HepG2 (cell line): ENCODE measurements around the gene TMEM132D. TPM values are rescaled to one million over a fixed set of nuclear protein-coding genes. Genes with fewer than 3 reads are reported as not detected.

Experiments used
- ATAC-seq: fragments of 200-7000 bp; cut with Tn5 transposase; 3 replicates; pipeline ENCODE4 v1.9.1; 2020; ENCODE audit warnings: mild to moderate bottlenecking, moderate library complexity
- BruUV-seq: library from RNA; stranded (reverse); fragments of 400-500 nt; replicated peaks from 2 replicates; lab custom pipeline; 2021; lab: Mats Ljungman, UMichigan
- CTCF ChIA-PET: fragments of 300-600 bp; formaldehyde crosslinking; extraction: SDS; loops from one replicate; lab custom pipeline; 2021; ENCODE audit warnings: low total read pairs, inconsistent platforms, low intra/inter-chr PET ratio; lab: Yijun Ruan, JAX
- POLR2A ChIA-PET: fragments of 350-600 bp; sonication (Branson Sonifier 250); formaldehyde crosslinking; loops from one replicate; lab custom pipeline; 2020; ENCODE audit warnings: antibody characterized with exemption, inconsistent platforms; lab: Yijun Ruan, JAX
- DNase-seq: peaks from one replicate; pipeline ENCODE4 v3.0.0-alpha.2; 2015; ENCODE audit warnings: low spot score
- FAIRE-seq: peaks from 3 replicates; lab custom pipeline; 2011; peaks lifted over from hg19 to GRCh38; lab: Jason Lieb, UNC
- H2AFZ ChIP-seq: one replicate; pipeline ENCODE4 v1.6.1; 2011; ENCODE audit warnings: low read length, inconsistent platforms
- H3K27ac ChIP-seq: fragments of 300-600 bp; 3 replicates; pipeline ENCODE4 v1.8.0; 2011; ENCODE audit warnings: mixed run types, mild to moderate bottlenecking, mixed read lengths, low read length, inconsistent platforms; ENCODE audit not compliant: insufficient read depth; ENCODE audit errors: extremely low read length
- H3K27me3 ChIP-seq, 2 experiments: fragments of 200-600 bp in 1 of 2; 2 replicates in 1 of 2; 3 replicates in 1 of 2; pipeline versions ENCODE4 v1.6.0 to v1.8.0; 2011; ENCODE audit warnings: low read length in 2 of 2, mild to moderate bottlenecking in 2 of 2, moderate library complexity in 2 of 2, inconsistent platforms in 1 of 2; ENCODE audit not compliant: insufficient read depth in 2 of 2, control insufficient read depth in 1 of 2
- H3K36me3 ChIP-seq, 2 experiments: fragments of 200-600 bp in 1 of 2; replicated peaks in 1 of 2; 2 replicates in 1 of 2; 3 replicates in 1 of 2; pipeline versions ENCODE4 v1.5.1 to v1.8.0; 2011; ENCODE audit warnings: low read length in 2 of 2, inconsistent platforms in 1 of 2; ENCODE audit not compliant: insufficient read depth in 2 of 2, control insufficient read depth in 1 of 2
- H3K4me1 ChIP-seq: 2 replicates; pipeline ENCODE4 v1.5.1; 2012; ENCODE audit warnings: low read length, inconsistent platforms; ENCODE audit not compliant: insufficient read depth
- H3K4me2 ChIP-seq: 2 replicates; pipeline ENCODE4 v1.6.0; 2011; ENCODE audit warnings: low read depth, low read length, inconsistent platforms
- H3K4me3 ChIP-seq, 3 experiments: fragments of 200-600 bp in 1 of 3; sonication (generic), shearing (Covaris generic) in 1 of 3; replicated peaks in 1 of 3; 2 replicates each; pipeline ENCODE4 v1.5.1; 2011 to 2016; ENCODE audit warnings: low read length in 3 of 3, inconsistent platforms in 2 of 3, low read depth in 2 of 3, mild to moderate bottlenecking in 2 of 3, control low read depth in 1 of 3, mixed read lengths in 1 of 3; ENCODE audit not compliant: insufficient read depth in 1 of 3
- H3K79me2 ChIP-seq: one replicate; pipeline ENCODE4 v1.6.1; 2011; ENCODE audit warnings: low read length, inconsistent platforms; ENCODE audit not compliant: insufficient read depth
- H3K9ac ChIP-seq: 2 replicates; pipeline ENCODE4 v1.6.0; 2011; ENCODE audit warnings: mild to moderate bottlenecking, low read depth, low read length, inconsistent platforms; ENCODE audit not compliant: insufficient read depth
- H3K9me3 ChIP-seq: 2 replicates; pipeline ENCODE4 v1.5.1; 2012; ENCODE audit warnings: mild to moderate bottlenecking, low read length
- H4K20me1 ChIP-seq: 2 replicates; pipeline ENCODE4 v1.6.0; 2011; ENCODE audit warnings: inconsistent platforms, mild to moderate bottlenecking, low read length, moderate library complexity; ENCODE audit not compliant: insufficient read depth
- MAFF ChIP-seq: IDR thresholded peaks from 2 replicates; pipeline ENCODE4 v1.6.1; 2011; ENCODE audit warnings: low read depth, low read length, improper control_type of control experiment
- MAFK ChIP-seq, 2 experiments: IDR thresholded peaks in 1 of 2; conservative IDR thresholded peaks in 1 of 2; 2 replicates each; pipeline ENCODE4 v1.6.1; 2011; ENCODE audit warnings: improper control_type of control experiment in 2 of 2, low read length in 2 of 2
- PHF21A ChIP-seq: sonication (generic); formaldehyde crosslinking; IDR thresholded peaks from 2 replicates; pipeline ENCODE4 v1.5.0; 2020; ENCODE audit warnings: mild to moderate bottlenecking, missing genetic modification reagents
- ZNF235 ChIP-seq: sonication (generic); formaldehyde crosslinking; IDR thresholded peaks from 2 replicates; pipeline ENCODE4 v1.8.1; 2023; ENCODE audit warnings: mild to moderate bottlenecking, missing genetic modification reagents, borderline replicate concordance
- ZNF720 ChIP-seq: sonication (generic); formaldehyde crosslinking; IDR thresholded peaks from 2 replicates; pipeline ENCODE4 v1.4.0; 2020; ENCODE audit warnings: missing genetic modification reagents
- WGBS: methylation state at CpG from one replicate; pipeline ENCODE4 v1.1.6; 2017; ENCODE audit warnings: low lambda C conversion rate; 5-methylcytosine and 5-hydroxymethylcytosine counted together
- in situ Hi-C: cut with HindIII; loops from 2 replicates; pipeline ENCODE4 v1.10.0; 2017; ENCODE audit warnings: low pct_unique_long_range_greater_than_20kb; ENCODE audit not compliant: extremely low pct_ligation_motif_present
- intact Hi-C: fragments of 100-400 bp; cut with micrococcal nuclease; formaldehyde crosslinking; loops from one replicate; pipeline ENCODE4 v1.10.0; 2022; ENCODE audit not compliant: unreplicated experiment
- polyA plus RNA-seq, 8 experiments: library from polyadenylated mRNA; depleted of rRNA in 3 of 8; stranded (reverse) in 7 of 8; unstranded in 1 of 8; fragments of >200 nt; fragmentation: Illumina TruSeq in 4 of 8; extraction: Trizol in 4 of 8; gene quantifications; 2 replicates each; pipeline versions ENCODE4 v1.2.1 to v1.2.3, GENCODE V29; 2011 to 2016; ENCODE audit warnings: low read depth in 4 of 8, missing spikeins in 1 of 8, mixed read lengths in 1 of 8; ENCODE audit not compliant: insufficient read depth in 1 of 8
- total RNA-seq, 5 experiments: library from RNA; depleted of rRNA; stranded (reverse); fragments of >200 nt; fragmentation: Illumina TruSeq; extraction: Trizol; gene quantifications; 2 replicates each; pipeline ENCODE4 v1.2.3, GENCODE V29; 2016; ENCODE audit warnings: low read depth in 1 of 5
- TF ChIP-seq, protein P1 (sequence below): sonication (generic); formaldehyde crosslinking; IDR thresholded peaks from 2 replicates; pipeline ENCODE4 v1.9.0; 2021; ENCODE audit warnings: missing genetic modification reagents, mild to moderate bottlenecking, borderline replicate concordance
- TF ChIP-seq, protein P2 (sequence below): sonication (generic); formaldehyde crosslinking; IDR thresholded peaks from 2 replicates; pipeline ENCODE4 v1.4.0; 2020; ENCODE audit warnings: missing genetic modification reagents, borderline replicate concordance
- TF ChIP-seq, protein P3 (sequence below): sonication (generic); formaldehyde crosslinking; conservative IDR thresholded peaks from 2 replicates; pipeline ENCODE4 v1.4.0; 2020; ENCODE audit warnings: missing genetic modification reagents
- TF ChIP-seq, protein P4 (sequence below): sonication (generic); formaldehyde crosslinking; IDR thresholded peaks from 2 replicates; pipeline ENCODE4 v1.9.0; 2021; ENCODE audit warnings: missing genetic modification reagents, borderline replicate concordance

Gene TMEM132D
- total and polyA plus RNA-seq, 2 of the 13 experiments (the other 11 are each of a cell fraction or from before 2014, with no cell fraction given), result not detected

DNA sequence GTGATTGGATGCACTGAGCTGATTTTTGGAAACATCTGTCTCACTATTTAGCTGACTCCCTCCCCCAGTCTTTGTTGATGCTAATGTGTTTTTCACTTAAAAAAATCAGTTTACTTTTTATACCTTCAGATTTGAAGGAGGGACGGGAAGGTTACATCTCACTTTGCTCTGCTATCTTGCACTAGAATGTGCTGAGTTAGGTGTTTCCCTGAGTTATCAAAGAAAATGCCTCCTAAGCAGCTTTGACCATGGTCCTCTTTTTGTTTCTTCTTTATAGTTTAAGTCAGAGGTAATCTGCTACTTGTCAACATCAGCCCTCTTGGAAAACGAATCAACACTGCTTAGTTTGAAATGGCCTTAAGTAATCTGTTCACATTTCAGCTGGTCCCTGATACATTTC is 222.0 kb downstream of the TMEM132D start:
- intact Hi-C loops, result no loop called here
- in situ Hi-C loops, result no loop called here
- no TSS peak for BruUV-seq
- FAIRE-seq (no peak), ATAC-seq (no peak), DNase-seq (no peak)
- Histone ChIP-seq H2AFZ (no peak overlapping the region), H3K4me3 (no peak overlapping the region), H3K9ac (no peak overlapping the region), H3K9me3 (peaks cover 63% of the 10 kb centered on the region), H3K4me1 (no peaks in the 10 kb centered on the region), H3K27ac (no peak overlapping the region), H3K4me2 (no peak overlapping the region), H3K36me3 (no peaks in the 10 kb centered on the region), H4K20me1 (no peaks in the 10 kb centered on the region), H3K79me2 (no peaks in the 10 kb centered on the region), H3K27me3 (no peaks in the 10 kb centered on the region)
- ChIA-PET CTCF (no interaction called here), POLR2A (no interaction called here)
- WGBS, result 0% methylated on average over 2 of the region's 2 CpGs
- TF ChIP-seq MAFK (conservative IDR thresholded peaks at IDR 0.05 in 1 of 2, IDR thresholded peaks at IDR 0.05 in 1 of 2; ENCODE audit: low read length in 2 of 2) (peak; percentile 35 to 64; a peak in 3 of 4 replicates), PHF21A (CRISPR knock-in tag) (no peak), MAFF (peak; percentile 62)
- TF ChIP-seq, protein P1, sequence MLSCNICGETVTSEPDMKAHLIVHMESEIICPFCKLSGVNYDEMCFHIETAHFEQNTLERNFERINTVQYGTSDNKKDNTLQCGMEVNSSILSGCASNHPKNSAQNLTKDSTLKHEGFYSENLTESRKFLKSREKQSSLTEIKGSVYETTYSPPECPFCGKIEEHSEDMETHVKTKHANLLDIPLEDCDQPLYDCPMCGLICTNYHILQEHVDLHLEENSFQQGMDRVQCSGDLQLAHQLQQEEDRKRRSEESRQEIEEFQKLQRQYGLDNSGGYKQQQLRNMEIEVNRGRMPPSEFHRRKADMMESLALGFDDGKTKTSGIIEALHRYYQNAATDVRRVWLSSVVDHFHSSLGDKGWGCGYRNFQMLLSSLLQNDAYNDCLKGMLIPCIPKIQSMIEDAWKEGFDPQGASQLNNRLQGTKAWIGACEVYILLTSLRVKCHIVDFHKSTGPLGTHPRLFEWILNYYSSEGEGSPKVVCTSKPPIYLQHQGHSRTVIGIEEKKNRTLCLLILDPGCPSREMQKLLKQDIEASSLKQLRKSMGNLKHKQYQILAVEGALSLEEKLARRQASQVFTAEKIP, result no peak

DNA sequence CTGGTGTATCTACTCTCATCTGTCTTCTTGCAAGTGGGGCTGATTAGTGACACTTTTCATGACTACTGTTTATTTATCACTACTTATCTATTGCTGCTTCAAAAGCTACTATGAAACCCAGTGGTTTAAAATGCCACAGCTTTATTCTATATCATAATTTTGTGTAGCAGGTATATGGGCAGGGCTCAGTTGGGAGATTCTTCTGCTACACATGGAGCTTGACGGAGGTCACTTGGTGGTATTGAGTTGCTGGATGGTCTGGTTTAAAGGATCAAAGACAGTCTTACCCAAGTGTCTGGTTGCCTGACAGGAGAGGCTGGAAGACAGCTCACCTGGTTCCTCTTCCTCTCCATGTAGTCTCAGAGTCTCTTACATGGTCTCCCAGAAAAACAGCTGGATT is 222.7 kb downstream of the TMEM132D start:
- POLR2A ChIA-PET, result no interaction called here
- H3K9ac ChIP-seq, result no peak overlapping the region
- CTCF ChIA-PET, result no interaction called here
- peaks cover 60% of the 10 kb centered on the region for H3K9me3 ChIP-seq
- no peak overlapping the region for H3K27ac ChIP-seq
- no peak for ATAC-seq
- H3K4me3 ChIP-seq, result no peak overlapping the region
- FAIRE-seq, result no peak
- no peaks in the 10 kb centered on the region for H4K20me1 ChIP-seq
- no peak overlapping the region for H2AFZ ChIP-seq
- no peaks in the 10 kb centered on the region for H3K27me3 ChIP-seq
- whole genome bisulfite sequencing, result 0% methylated on average over 1 of the region's 1 CpG
- in situ Hi-C loops (no loop called here), intact Hi-C loops (no loop called here)
- no peaks in the 10 kb centered on the region for H3K4me1 ChIP-seq
- no peaks in the 10 kb centered on the region for H3K79me2 ChIP-seq
- no peak overlapping the region for H3K4me2 ChIP-seq
- H3K36me3 ChIP-seq, result no peaks in the 10 kb centered on the region
- BruUV-seq, result no TSS peak
- no peak for DNase-seq
- TF ChIP-seq ZNF720 (no peak), ZNF235 (CRISPR knock-in tag) (no peak)
- TF ChIP-seq, protein P2, sequence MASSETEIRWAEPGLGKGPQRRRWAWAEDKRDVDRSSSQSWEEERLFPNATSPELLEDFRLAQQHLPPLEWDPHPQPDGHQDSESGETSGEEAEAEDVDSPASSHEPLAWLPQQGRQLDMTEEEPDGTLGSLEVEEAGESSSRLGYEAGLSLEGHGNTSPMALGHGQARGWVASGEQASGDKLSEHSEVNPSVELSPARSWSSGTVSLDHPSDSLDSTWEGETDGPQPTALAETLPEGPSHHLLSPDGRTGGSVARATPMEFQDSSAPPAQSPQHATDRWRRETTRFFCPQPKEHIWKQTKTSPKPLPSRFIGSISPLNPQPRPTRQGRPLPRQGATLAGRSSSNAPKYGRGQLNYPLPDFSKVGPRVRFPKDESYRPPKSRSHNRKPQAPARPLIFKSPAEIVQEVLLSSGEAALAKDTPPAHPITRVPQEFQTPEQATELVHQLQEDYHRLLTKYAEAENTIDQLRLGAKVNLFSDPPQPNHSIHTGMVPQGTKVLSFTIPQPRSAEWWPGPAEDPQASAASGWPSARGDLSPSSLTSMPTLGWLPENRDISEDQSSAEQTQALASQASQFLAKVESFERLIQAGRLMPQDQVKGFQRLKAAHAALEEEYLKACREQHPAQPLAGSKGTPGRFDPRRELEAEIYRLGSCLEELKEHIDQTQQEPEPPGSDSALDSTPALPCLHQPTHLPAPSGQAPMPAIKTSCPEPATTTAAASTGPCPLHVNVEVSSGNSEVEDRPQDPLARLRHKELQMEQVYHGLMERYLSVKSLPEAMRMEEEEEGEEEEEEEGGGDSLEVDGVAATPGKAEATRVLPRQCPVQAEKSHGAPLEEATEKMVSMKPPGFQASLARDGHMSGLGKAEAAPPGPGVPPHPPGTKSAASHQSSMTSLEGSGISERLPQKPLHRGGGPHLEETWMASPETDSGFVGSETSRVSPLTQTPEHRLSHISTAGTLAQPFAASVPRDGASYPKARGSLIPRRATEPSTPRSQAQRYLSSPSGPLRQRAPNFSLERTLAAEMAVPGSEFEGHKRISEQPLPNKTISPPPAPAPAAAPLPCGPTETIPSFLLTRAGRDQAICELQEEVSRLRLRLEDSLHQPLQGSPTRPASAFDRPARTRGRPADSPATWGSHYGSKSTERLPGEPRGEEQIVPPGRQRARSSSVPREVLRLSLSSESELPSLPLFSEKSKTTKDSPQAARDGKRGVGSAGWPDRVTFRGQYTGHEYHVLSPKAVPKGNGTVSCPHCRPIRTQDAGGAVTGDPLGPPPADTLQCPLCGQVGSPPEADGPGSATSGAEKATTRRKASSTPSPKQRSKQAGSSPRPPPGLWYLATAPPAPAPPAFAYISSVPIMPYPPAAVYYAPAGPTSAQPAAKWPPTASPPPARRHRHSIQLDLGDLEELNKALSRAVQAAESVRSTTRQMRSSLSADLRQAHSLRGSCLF (CRISPR knock-in tag), result no peak
- TF ChIP-seq, protein P3, sequence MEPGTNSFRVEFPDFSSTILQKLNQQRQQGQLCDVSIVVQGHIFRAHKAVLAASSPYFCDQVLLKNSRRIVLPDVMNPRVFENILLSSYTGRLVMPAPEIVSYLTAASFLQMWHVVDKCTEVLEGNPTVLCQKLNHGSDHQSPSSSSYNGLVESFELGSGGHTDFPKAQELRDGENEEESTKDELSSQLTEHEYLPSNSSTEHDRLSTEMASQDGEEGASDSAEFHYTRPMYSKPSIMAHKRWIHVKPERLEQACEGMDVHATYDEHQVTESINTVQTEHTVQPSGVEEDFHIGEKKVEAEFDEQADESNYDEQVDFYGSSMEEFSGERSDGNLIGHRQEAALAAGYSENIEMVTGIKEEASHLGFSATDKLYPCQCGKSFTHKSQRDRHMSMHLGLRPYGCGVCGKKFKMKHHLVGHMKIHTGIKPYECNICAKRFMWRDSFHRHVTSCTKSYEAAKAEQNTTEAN, result no peak
- TF ChIP-seq, protein P4, sequence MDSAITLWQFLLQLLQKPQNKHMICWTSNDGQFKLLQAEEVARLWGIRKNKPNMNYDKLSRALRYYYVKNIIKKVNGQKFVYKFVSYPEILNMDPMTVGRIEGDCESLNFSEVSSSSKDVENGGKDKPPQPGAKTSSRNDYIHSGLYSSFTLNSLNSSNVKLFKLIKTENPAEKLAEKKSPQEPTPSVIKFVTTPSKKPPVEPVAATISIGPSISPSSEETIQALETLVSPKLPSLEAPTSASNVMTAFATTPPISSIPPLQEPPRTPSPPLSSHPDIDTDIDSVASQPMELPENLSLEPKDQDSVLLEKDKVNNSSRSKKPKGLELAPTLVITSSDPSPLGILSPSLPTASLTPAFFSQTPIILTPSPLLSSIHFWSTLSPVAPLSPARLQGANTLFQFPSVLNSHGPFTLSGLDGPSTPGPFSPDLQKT (CRISPR knock-in tag), result no peak
